K562 (cell line): ENCODE measurements around the gene SHANK2. TPM values are rescaled to one million over a fixed set of nuclear protein-coding genes. Genes with fewer than 3 reads are reported as not detected.

Experiments used
- ATAC-seq: fragments of 200-7000 bp; cut with Tn5 transposase; 3 replicates; pipeline ENCODE4 v1.9.1; 2020; ENCODE audit warnings: moderate library complexity
- BruUV-seq: library from RNA; stranded (reverse); fragments of 400-500 nt; replicated peaks from 2 replicates; lab custom pipeline; 2021; lab: Mats Ljungman, UMichigan
- CTCF ChIA-PET: fragments of 300-600 bp; formaldehyde crosslinking; extraction: SDS; loops from one replicate; lab custom pipeline; 2021; ENCODE audit warnings: low intra/inter-chr PET ratio; lab: Yijun Ruan, JAX
- POLR2A ChIA-PET: fragments of 300-600, 350-650 bp; sonication (Branson Sonifier 250); formaldehyde crosslinking; extraction: SDS; loops from one replicate; lab custom pipeline; 2021; ENCODE audit warnings: antibody characterized with exemption, inconsistent platforms; lab: Yijun Ruan, JAX
- DNase-seq, 4 experiments: peaks; one replicate each; pipeline versions ENCODE4 v3.0.0 to v3.0.0-alpha.2; 2011 to 2018; ENCODE audit warnings: low spot score in 3 of 4, mixed read lengths in 3 of 4; ENCODE audit errors: extremely low read depth in 1 of 4
- FAIRE-seq: peaks from 2 replicates; lab custom pipeline; 2011; peaks lifted over from hg19 to GRCh38; lab: Jason Lieb, UNC
- H2AFZ ChIP-seq: 2 replicates; pipeline ENCODE4 v1.6.0; 2011; ENCODE audit warnings: low read depth, low read length, control low read depth, inconsistent platforms
- H3K27ac ChIP-seq: fragments of 200-600 bp; 3 replicates; pipeline ENCODE4 v1.8.0; 2011; ENCODE audit warnings: low read depth, mild to moderate bottlenecking, control low read depth, inconsistent platforms, low read length, moderate library complexity, mixed read lengths; ENCODE audit errors: extremely low read depth
- H3K27me3 ChIP-seq, 2 experiments: fragments of 300-600 bp in 1 of 2; 2 replicates in 1 of 2; 3 replicates in 1 of 2; pipeline versions ENCODE4 v1.6.0 to v1.8.0; 2011; ENCODE audit warnings: inconsistent platforms in 2 of 2, low read length in 2 of 2, mild to moderate bottlenecking in 1 of 2, mixed read lengths in 1 of 2, moderate library complexity in 1 of 2; ENCODE audit not compliant: control insufficient read depth in 2 of 2, insufficient read depth in 2 of 2
- H3K36me3 ChIP-seq: fragments of 300-600 bp; 3 replicates; pipeline ENCODE4 v1.8.0; 2011; ENCODE audit warnings: mild to moderate bottlenecking, low read length, inconsistent platforms; ENCODE audit not compliant: control insufficient read depth, insufficient read depth
- H3K4me1 ChIP-seq, 2 experiments: fragments of 200-600 bp in 1 of 2; replicated peaks in 1 of 2; 2 replicates in 1 of 2; 3 replicates in 1 of 2; pipeline versions ENCODE4 v1.5.1 to v1.8.0; 2011; ENCODE audit warnings: inconsistent platforms in 2 of 2, low read length in 2 of 2, mild to moderate bottlenecking in 1 of 2, mixed read lengths in 1 of 2, moderate library complexity in 1 of 2; ENCODE audit not compliant: control insufficient read depth in 2 of 2, insufficient read depth in 2 of 2
- H3K4me2 ChIP-seq: 2 replicates; pipeline ENCODE4 v1.6.1; 2011; ENCODE audit warnings: low read length, control low read depth, inconsistent platforms, mixed read lengths; ENCODE audit not compliant: insufficient read depth
- H3K4me3 ChIP-seq: fragments of 200-600 bp; sonication (generic), shearing (Covaris generic); 2 replicates; pipeline ENCODE4 v1.5.1; 2016; ENCODE audit warnings: control low read depth, inconsistent platforms
- H3K79me2 ChIP-seq: fragments of 200-600 bp; 3 replicates; pipeline ENCODE4 v1.8.0; 2011; ENCODE audit warnings: low read length, inconsistent platforms; ENCODE audit not compliant: control insufficient read depth, insufficient read depth
- H3K9ac ChIP-seq, 2 experiments: 2 replicates each; pipeline versions ENCODE4 v1.6.0 to v1.6.1; 2011; ENCODE audit warnings: low read depth in 2 of 2, low read length in 2 of 2, control low read depth in 1 of 2, inconsistent platforms in 1 of 2, mild to moderate bottlenecking in 1 of 2, mixed read lengths in 1 of 2; ENCODE audit not compliant: insufficient read depth in 1 of 2
- H3K9me1 ChIP-seq: one replicate; pipeline ENCODE4 v1.6.0; 2011; ENCODE audit warnings: inconsistent platforms, mild to moderate bottlenecking, low read length, moderate library complexity; ENCODE audit not compliant: control insufficient read depth, insufficient read depth
- H3K9me3 ChIP-seq: replicated peaks from 2 replicates; pipeline ENCODE4 v1.5.1; 2011; ENCODE audit warnings: low read depth, low read length, inconsistent platforms; ENCODE audit not compliant: control insufficient read depth, insufficient read depth
- H4K20me1 ChIP-seq: replicated peaks from 2 replicates; pipeline ENCODE4 v1.6.1; 2011; ENCODE audit warnings: low read length, inconsistent platforms, mixed read lengths; ENCODE audit not compliant: control insufficient read depth, insufficient read depth
- CGGBP1 ChIP-seq: fragments of 250-450 bp; sonication (Bioruptor Pico); IDR thresholded peaks from 2 replicates; pipeline ENCODE4 v1.9.0; 2021; ENCODE audit warnings: mild to moderate bottlenecking
- CTCFL ChIP-seq: IDR thresholded peaks from 2 replicates; pipeline ENCODE4 v1.6.1; 2011; ENCODE audit warnings: borderline replicate concordance, low read depth, mild to moderate bottlenecking, moderate library complexity, low read length; ENCODE audit not compliant: insufficient read depth, poor library complexity, severe bottlenecking
- HEY1 ChIP-seq: fragments of 250-450 bp; sonication (Bioruptor Pico); IDR thresholded peaks from 2 replicates; pipeline ENCODE4 v1.5.0; 2020; ENCODE audit warnings: mild to moderate bottlenecking, moderate library complexity, borderline replicate concordance
- HSF4 ChIP-seq: fragments of 250-450 bp; sonication (Bioruptor Pico); IDR thresholded peaks from 2 replicates; pipeline ENCODE4 v2.1.2; 2022; ENCODE audit warnings: mild to moderate bottlenecking, moderate library complexity, borderline replicate concordance
- MLX ChIP-seq, 2 experiments: fragments of 450-650 bp in 1 of 2; sonication (generic) in 1 of 2; formaldehyde crosslinking; conservative IDR thresholded peaks; 2 replicates each; pipeline versions ENCODE4 v1.4.0 to v1.8.1; 2020 to 2022; ENCODE audit warnings: mild to moderate bottlenecking in 1 of 2, missing genetic modification reagents in 1 of 2
- MNT ChIP-seq, 2 experiments: fragments of 450-650 bp; conservative IDR thresholded peaks; 2 replicates each; pipeline ENCODE4 v1.6.1; 2017; ENCODE audit warnings: mild to moderate bottlenecking in 2 of 2, moderate library complexity in 2 of 2
- MTA1 ChIP-seq: fragments of 450-650 bp; IDR thresholded peaks from 2 replicates; pipeline ENCODE4 v1.6.1; 2017; ENCODE audit warnings: borderline replicate concordance
- POLR3G ChIP-seq: IDR thresholded peaks from 2 replicates; pipeline ENCODE4 v1.6.1; 2011; ENCODE audit not compliant: insufficient read length, insufficient replicate concordance; ENCODE audit errors: extremely low read depth
- RBFOX2 ChIP-seq: fragments of 200-400 bp; formaldehyde crosslinking; IDR thresholded peaks from 2 replicates; pipeline ENCODE4 v1.6.1; 2017; ENCODE audit warnings: low read depth, mild to moderate bottlenecking, low read length, moderate library complexity
- SIN3B ChIP-seq: fragments of 450-650 bp; IDR thresholded peaks from 2 replicates; pipeline ENCODE4 v1.6.1; 2017; ENCODE audit warnings: low read depth, mild to moderate bottlenecking, moderate library complexity
- TGIF2 ChIP-seq: sonication (generic); formaldehyde crosslinking; IDR thresholded peaks from 2 replicates; pipeline ENCODE4 v1.8.1; 2022; ENCODE audit warnings: mild to moderate bottlenecking, missing genetic modification reagents, moderate library complexity
- YY1 ChIP-seq, 3 experiments: IDR thresholded peaks; 2 replicates each; pipeline ENCODE4 v1.6.1; 2011; ENCODE audit warnings: low read length in 2 of 3, mild to moderate bottlenecking in 2 of 3, moderate library complexity in 2 of 3, borderline replicate concordance in 1 of 3, control low read depth in 1 of 3, low read depth in 1 of 3; ENCODE audit not compliant: insufficient read depth in 3 of 3, insufficient replicate concordance in 2 of 3, control insufficient read depth in 1 of 3, insufficient read length in 1 of 3; ENCODE audit errors: extremely low read depth in 1 of 3
- ZBTB12 ChIP-seq: fragments of 250-450 bp; sonication (Bioruptor Pico); IDR thresholded peaks from 2 replicates; pipeline ENCODE4 v1.4.0; 2020
- ZNF780A ChIP-seq: fragments of 250-450 bp; sonication (Bioruptor Pico); IDR thresholded peaks from 2 replicates; pipeline ENCODE4 v1.5.0; 2021; ENCODE audit warnings: mild to moderate bottlenecking
- WGBS: fragments of 100-300 bp; shearing (Covaris generic); methylation state at CpG from one replicate; pipeline ENCODE4 v1.1.6; 2016; ENCODE audit warnings: low coverage, mixed read lengths; ENCODE audit not compliant: insufficient coverage; ENCODE audit errors: missing lambda C conversion rate; 5-methylcytosine and 5-hydroxymethylcytosine counted together
- in situ Hi-C: fragments of 300-500 bp; cut with MboI; formaldehyde crosslinking; loops from 4 replicates; pipeline ENCODE4 v1.15.0; 2018; ENCODE audit warnings: inconsistent platforms, mixed read lengths
- intact Hi-C: fragments of 100-400 bp; cut with micrococcal nuclease; formaldehyde crosslinking; loops from 2 replicates; pipeline ENCODE4 v1.14.2; 2022
- polyA plus RNA-seq, 8 experiments: library from polyadenylated mRNA; depleted of rRNA in 4 of 8; stranded (reverse) in 5 of 8; unstranded in 3 of 8; fragments of >200 nt; fragmentation: Nextera tagmentation in 2 of 8; fragmentation: Illumina TruSeq in 1 of 8; extraction: Ambion mirVana in 2 of 8; extraction: Trizol in 1 of 8; gene quantifications; 2 replicates each; pipeline versions ENCODE4 v1.2.1 to v1.2.3, GENCODE V29; 2011 to 2014; ENCODE audit warnings: inconsistent platforms in 1 of 8, missing spikeins in 1 of 8
- total RNA-seq, 7 experiments: library from RNA; depleted of rRNA in 6 of 7; stranded (reverse); fragments of >200 nt in 6 of 7; fragmentation: Illumina TruSeq in 2 of 7; extraction: Trizol in 2 of 7; gene quantifications; 2 replicates each; pipeline versions ENCODE4 v1.2.1 to v1.2.3, GENCODE V29; 2011 to 2021; ENCODE audit warnings: low replicate concordance in 1 of 7

SHANK2 gene
- total and polyA plus RNA-seq, 9 of the 15 experiments (the other 6 are each of a cell fraction or from before 2014, with no cell fraction given) = 0.04 to 0.07 TPM; not detected in 7

GRCh38 chr11:71247551-71248250 lies 4.7 kb downstream of the SHANK2 start:
- Histone ChIP-seq H3K4me1 (peaks cover 0 to 8% of the 10 kb centered on the region in 2 experiments; a peak in 2 of 5 replicates), H2AFZ (no peak overlapping the region), H3K4me2 (no peak overlapping the region), H3K9ac (no peak overlapping the region), H3K27ac (no peak overlapping the region), H3K36me3 (no peaks in the 10 kb centered on the region), H4K20me1 (0 out of 2 replicates have a peak, but pooled peaks cover 3% of the 10 kb centered on the region), H3K9me3 (no peaks in the 10 kb centered on the region), H3K27me3 (peaks cover 7 to 55% of the 10 kb centered on the region in 2 experiments; a peak in 4 of 5 replicates), H3K4me3 (no peak overlapping the region), H3K79me2 (no peaks in the 10 kb centered on the region), H3K9me1 (no peaks in the 10 kb centered on the region)
- POLR2A ChIA-PET = interaction anchor here (0.6 kb wide), 1 partner anchor 32 kb away, joined by 4 read pairs; no protein-coding TSS in a partner anchor
- CTCF ChIA-PET = no interaction called here
- ATAC-seq (no peak), DNase-seq (no peak), FAIRE-seq (no peak)
- intact Hi-C loops = no loop called here
- no TSS peak for BruUV-seq
- in situ Hi-C loops = no loop called here
- 1% methylated on average over 16 of the region's 16 CpGs for WGBS
- TF ChIP-seq MTA1 (no peak), HEY1 (CRISPR knock-in tag) (no peak), YY1 (IDR thresholded peaks at IDR 0.05; ENCODE audit: borderline replicate concordance in 1 of 3, control insufficient read depth in 1 of 3, extremely low read depth in 1 of 3, insufficient read depth in 3 of 3, insufficient read length in 1 of 3, insufficient replicate concordance in 2 of 3, low read depth in 1 of 3, low read length in 2 of 3) (no peak), HSF4 (CRISPR knock-in tag) (no peak), POLR3G (no peak), SIN3B (no peak), CTCFL (no peak), ZNF780A (CRISPR knock-in tag) (no peak), RBFOX2 (no peak), CGGBP1 (CRISPR knock-in tag) (no peak), MNT (conservative IDR thresholded peaks at IDR 0.05) (no peak), TGIF2 (CRISPR knock-in tag) (no peak), MLX (CRISPR knock-in tag; conservative IDR thresholded peaks at IDR 0.05) (no peak), ZBTB12 (CRISPR knock-in tag) (no peak)
